NCI-H2081 (cell line): ENCODE data around the gene PGLYRP4.
"Not testable (repeated sequence)": the region's sequence is repeated elsewhere in the genome, so short reads cannot be mapped to it uniquely, and the experiment has no call there.

Source experiments
- DNase-seq, 2 experiments: peaks; one replicate each; lab custom pipeline; 2025; lab: John Stamatoyannopoulos, UW

Gene PGLYRP4

GRCh38 chr1:153337980-153338853 is 10.4 kb downstream of the PGLYRP4 start:
- no peak for DNase-seq

GRCh38 chr1:153336650-153337049 is 12.0 kb downstream of the PGLYRP4 start:
- DNase-seq = no peak

DNA sequence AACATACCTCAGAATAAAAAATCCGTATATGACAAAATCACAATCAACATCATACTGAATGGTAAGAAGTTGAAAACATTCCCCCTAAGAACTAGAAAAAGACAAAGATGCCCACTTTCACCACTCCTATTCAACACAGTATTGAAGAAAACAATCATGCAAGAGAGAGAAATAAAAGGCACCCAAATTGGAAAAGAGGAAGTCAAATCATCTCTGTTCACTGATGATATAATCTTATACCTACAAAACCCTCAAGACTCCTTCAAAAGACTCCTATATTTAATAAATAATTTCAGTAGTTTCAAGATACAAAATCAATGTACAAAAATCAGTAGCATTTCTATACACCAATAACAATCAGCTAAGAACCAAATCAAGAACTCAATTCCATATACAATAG is 14.7 kb downstream of the PGLYRP4 start:
- DNase-seq = no peak

DNA sequence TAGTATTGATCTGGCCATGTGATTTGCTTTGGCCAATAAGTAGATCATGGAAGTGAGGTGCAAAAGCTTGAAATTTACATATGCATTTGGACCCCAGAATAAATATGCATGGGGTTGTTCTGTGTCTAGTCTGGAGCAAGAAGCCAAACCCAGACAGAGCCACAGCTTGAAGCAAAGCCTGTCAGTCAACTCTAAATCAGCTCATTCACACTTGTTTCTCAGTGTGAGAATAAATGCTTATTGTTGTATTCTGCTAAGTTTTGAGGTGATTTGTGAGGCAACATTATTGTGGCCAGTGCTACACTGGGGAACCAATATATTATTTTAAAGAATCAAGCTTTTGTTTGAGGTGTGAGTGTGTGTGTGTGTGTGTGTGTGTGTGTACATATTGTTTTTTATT is 23.7 kb downstream of the PGLYRP4 start:
- no peak for DNase-seq

DNA sequence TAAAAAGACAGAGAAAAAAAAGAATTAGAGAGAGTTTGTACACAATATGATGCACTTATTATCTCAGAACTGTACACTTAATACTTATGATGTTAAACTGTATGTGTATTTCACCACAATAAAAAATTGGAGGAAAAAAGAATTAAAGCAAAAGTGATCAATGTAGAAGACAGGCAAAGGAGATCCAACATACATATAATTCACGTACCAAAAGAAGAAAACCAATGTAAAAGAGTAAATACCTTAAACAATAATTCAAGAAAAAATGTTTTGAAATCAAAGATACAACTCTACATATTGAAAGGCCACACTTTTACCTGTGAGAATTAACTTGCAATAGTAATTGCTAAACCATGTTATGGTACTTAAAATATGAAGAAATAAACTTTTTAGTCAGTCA is 26.1 kb downstream of the PGLYRP4 start:
- DNase-seq = no peak

DNA sequence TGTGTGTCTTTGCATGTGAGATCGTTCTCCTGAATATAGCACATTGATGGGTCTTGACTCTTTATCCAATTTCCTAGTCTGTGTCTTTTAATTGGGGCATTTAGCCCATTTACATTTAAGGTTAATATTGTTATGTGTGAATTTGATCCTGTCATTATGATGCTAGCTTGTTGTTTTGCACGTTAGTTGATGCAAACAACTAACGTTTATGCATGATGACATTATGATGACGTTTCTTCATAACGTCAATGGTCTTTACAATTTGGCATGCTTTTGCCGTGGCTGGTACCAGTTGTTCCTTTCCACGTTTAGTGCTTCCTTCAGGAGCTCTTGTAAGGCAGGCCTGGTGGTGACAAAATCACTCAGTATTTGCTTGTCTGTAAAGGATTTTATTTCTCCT is 30.5 kb downstream of the PGLYRP4 start:
- not testable (repeated sequence) for DNase-seq

DNA sequence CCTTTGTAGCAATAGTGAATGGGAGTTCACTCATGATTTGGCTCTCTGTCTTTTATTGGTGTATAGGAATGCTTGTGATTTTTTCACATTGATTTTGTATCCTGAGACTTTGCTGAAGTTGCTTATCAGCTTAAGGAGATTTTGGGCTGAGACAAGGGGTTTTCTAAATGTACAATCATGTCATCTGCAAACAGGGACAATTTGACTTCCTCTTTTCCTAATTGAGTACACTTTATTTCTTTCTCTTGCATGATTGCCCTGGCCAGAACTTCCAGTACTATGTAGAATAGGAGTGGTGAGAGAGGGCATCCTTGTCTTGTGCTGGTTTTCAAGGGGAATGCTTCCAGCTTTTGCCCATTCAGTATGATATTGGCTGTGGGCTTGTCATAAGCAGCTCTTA is 32.6 kb downstream of the PGLYRP4 start:
- DNase-seq = not testable (repeated sequence)

GRCh38 chr1:153314388-153314787 is 34.3 kb downstream of the PGLYRP4 start:
- not testable (repeated sequence) for DNase-seq

- DNase-seq = no peak
Observed at GRCh38 chr1:153313288-153313687, 35.4 kb downstream of the PGLYRP4 start.

- no peak for DNase-seq
Observed at GRCh38 chr1:153312570-153313186, 36.0 kb downstream of the PGLYRP4 start, which contains the start of gene PGLYRP3. Gene PGLYRP3 (minus strand): TSS chr1:153312952. CDS start chr1:153310665, 2,287 bp downstream.

DNA sequence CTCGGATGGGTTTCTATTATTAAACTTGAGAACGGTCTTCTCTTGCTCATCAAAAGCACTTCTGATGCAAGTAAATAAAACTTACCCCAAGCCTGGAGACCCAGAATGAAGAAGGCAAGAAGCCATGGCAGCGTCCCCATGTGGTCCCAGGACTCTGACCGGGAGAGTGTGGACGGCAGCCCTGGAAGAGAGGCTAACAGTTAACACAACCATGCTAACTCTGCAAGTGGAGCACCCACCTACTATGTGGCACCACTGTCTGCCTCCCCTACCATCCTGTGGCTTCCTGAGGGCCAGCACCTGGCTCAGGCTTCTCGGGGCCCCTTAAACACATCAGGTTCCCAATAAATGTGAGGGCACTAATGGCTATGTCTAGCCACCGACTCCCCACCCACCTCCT is 38.1 kb downstream of the PGLYRP4 start:
- no peak for DNase-seq

DNA sequence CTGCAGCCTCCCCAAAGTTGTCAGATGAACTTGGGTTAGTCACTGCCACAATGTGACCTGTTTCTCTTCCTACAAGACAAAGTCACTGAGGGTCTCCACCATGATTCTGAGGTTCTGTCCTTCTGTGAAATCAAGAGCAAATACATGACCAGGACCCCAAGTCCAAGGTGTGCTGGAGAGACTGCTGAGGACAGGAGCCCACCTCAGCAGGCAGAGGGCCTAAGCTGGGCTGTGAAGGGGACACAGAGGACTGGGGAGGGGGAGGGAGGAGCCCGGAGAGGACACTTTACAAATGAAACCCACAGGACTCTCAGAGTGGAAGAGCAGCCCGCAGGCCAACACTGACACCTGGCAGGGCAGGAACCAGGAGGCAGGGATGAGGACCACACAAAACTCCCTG is 39.2 kb downstream of the PGLYRP4 start:
- no peak for DNase-seq

GRCh38 chr1:153308540-153308939 is 40.1 kb downstream of the PGLYRP4 start:
- no peak for DNase-seq

DNA sequence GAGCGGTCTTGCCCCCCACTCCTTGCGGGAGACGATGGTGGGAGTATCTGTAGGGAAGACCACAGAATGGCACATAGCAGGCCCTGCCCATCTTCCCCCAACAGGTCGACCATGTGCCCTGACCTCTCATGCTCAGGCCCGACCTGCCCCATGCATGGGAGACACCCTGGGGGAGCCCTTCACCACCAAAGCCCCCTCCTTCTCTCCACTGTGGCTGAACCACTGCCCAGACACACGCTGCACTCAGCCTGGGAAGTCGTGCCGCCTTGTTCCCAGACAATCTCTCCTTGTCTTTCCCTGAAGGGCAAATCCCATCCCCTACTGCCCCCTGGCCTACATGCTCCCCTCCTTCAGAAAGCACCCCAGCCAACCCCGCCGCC is 41.4 kb downstream of the PGLYRP4 start:
- DNase-seq = no peak

GRCh38 chr1:153306303-153307220 is 42.1 kb downstream of the PGLYRP4 start:
- no peak for DNase-seq

- DNase-seq = no peak
Observed at GRCh38 chr1:153305682-153306081, 43.0 kb downstream of the PGLYRP4 start.

DNA sequence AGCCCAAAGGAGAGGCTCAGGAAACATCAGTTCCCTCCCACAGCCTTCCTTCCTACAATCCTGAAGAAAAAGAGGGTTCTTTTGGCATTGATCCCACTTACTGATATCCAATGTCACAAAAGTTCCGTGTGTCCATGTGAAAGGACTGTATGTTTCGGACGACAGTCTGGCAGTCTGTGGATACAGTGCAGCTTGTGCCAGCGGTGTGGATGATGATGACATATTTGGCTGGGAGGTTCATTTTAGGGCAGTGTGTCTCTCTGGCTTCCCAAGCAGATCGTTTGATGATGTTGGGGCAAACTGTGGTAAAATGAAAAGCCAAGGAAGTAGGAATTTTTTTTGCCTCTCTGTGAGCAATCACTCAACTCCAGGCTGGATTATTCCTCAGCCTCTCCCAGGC is 46.3 kb downstream of the PGLYRP4 start:
- no peak for DNase-seq

- no peak for DNase-seq
Observed at GRCh38 chr1:153293851-153294250, 54.8 kb downstream of the PGLYRP4 start.

DNA sequence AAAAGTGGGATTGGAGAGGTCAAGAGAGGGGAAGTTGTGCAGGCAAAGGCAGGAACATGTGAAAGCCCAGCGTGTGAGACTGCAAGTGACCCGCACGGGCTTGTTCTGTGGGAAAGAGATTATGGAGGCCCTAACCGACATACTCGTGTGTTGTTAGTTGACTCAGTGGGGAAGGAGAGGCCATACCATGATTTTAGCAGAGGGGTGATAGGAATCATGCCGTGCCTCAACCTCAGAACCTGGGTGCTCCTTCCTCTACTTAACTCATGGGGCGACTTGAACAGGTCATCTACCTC is 55.2 kb downstream of the PGLYRP4 start:
- no peak for DNase-seq

- no peak for DNase-seq
Observed at GRCh38 chr1:153292740-153293479, 55.7 kb downstream of the PGLYRP4 start.

DNA sequence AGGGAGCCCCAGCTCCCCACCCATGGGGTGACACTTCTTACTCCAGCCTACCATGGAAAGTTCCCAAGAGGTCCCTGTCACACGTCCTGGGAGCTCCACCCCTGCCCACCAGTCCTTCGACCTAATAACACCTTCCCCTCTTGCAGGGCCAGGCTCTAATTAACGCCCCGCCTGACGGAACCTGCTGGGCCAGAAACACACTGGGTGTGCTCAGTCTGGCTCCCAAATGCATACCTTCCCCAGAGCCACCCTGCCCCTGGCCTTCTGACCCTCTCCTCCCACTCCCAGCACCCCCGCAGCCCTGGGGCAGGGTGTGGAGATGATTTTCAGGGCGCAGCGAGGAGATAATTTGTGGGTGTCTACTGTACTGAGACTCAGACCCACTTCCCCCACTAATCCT is 56.5 kb downstream of the PGLYRP4 start:
- no peak for DNase-seq

DNA sequence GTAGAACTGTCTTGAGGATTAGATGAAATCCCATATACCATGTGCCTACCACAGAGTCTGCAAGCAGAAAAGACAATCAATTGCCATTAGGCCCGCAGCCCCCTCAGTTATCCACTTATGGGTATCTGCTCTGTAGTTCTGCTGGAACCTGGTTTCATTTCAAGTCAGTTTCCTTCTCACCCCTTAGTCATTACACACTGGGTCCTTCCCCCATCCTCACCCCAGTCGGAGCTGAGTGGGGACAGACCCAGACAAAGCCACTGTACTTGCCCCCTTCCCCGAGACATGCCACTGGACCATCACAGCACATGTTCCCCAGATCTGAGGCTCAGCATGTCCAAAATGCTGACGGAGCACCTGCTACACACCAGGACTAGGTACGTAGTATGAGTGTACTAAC is 57.1 kb downstream of the PGLYRP4 start:
- DNase-seq = no peak
